Measurements from ENCODE around the gene NAV2.

Gene NAV2

GRCh38 chr11:19974886-19975285 lies 262.2 kb downstream of the NAV2 start:
- no peak for ATAC-seq (ENCODE audit: insufficient read depth, low read depth)
- Histone ChIP-seq H3K36me3 (ENCODE audit: insufficient read depth, low read length) (no peaks in the 10 kb centered on the region), H3K4me2 (ENCODE audit: insufficient read depth, low read length) (no peak overlapping the region), H3K27me3 (ENCODE audit: insufficient read depth, low read length, poor library complexity) (peaks cover 10% of the 10 kb centered on the region), H3K9me3 (ENCODE audit: insufficient read depth, low read length, severe bottlenecking) (no peaks in the 10 kb centered on the region), H3K9ac (ENCODE audit: low read depth, low read length) (no peak overlapping the region), H3K4me1 (ENCODE audit: insufficient read depth, low read length) (no peaks in the 10 kb centered on the region), H4K20me1 (ENCODE audit: insufficient read depth, low read length) (no peaks in the 10 kb centered on the region), H3K4me3 (ENCODE audit: low read depth in 1 of 2, low read length in 2 of 2) (no peak overlapping the region), H2AFZ (ENCODE audit: low read depth, low read length) (no peak overlapping the region), H3K27ac (ENCODE audit: low read length) (no peak overlapping the region), H3K79me2 (ENCODE audit: insufficient read depth, low read length) (no peaks in the 10 kb centered on the region)
- DNase-seq, result no peak
- no peak for TF ChIP-seq EZH2 (IDR thresholded peaks at IDR 0.05; ENCODE audit: borderline replicate concordance, low read depth, low read length, severe bottlenecking)
- no peak for TF ChIP-seq CTCF (IDR thresholded peaks at IDR 0.05; ENCODE audit: borderline replicate concordance, extremely low read depth, low read length, poor library complexity, severe bottlenecking)

- no peaks in the 10 kb centered on the region for H3K4me1 ChIP-seq (ENCODE audit: insufficient read depth, low read length)
- H3K27me3 ChIP-seq (ENCODE audit: insufficient read depth, low read length, poor library complexity), result peaks cover 10% of the 10 kb centered on the region
- no peaks in the 10 kb centered on the region for H4K20me1 ChIP-seq (ENCODE audit: insufficient read depth, low read length)
- no peak for TF ChIP-seq CTCF (IDR thresholded peaks at IDR 0.05; ENCODE audit: borderline replicate concordance, extremely low read depth, low read length, poor library complexity, severe bottlenecking)
- TF ChIP-seq EZH2 (IDR thresholded peaks at IDR 0.05; ENCODE audit: borderline replicate concordance, low read depth, low read length, severe bottlenecking), result no peak
- H3K36me3 ChIP-seq (ENCODE audit: insufficient read depth, low read length), result no peaks in the 10 kb centered on the region
- no peak overlapping the region for H3K27ac ChIP-seq (ENCODE audit: low read length)
- no peak overlapping the region for H3K4me2 ChIP-seq (ENCODE audit: insufficient read depth, low read length)
- H3K9me3 ChIP-seq (ENCODE audit: insufficient read depth, low read length, severe bottlenecking), result no peaks in the 10 kb centered on the region
- no peak overlapping the region for H3K4me3 ChIP-seq (ENCODE audit: low read depth in 1 of 2, low read length in 2 of 2)
- ATAC-seq (ENCODE audit: insufficient read depth, low read depth) (no peak), DNase-seq (no peak)
- H3K79me2 ChIP-seq (ENCODE audit: insufficient read depth, low read length), result no peaks in the 10 kb centered on the region
- no peak overlapping the region for H3K9ac ChIP-seq (ENCODE audit: low read depth, low read length)
- no peak overlapping the region for H2AFZ ChIP-seq (ENCODE audit: low read depth, low read length)
Measured at GRCh38 chr11:19975414-19975990, 262.9 kb downstream of the NAV2 start.

GRCh38 chr11:19976281-19976941 lies 263.8 kb downstream of the NAV2 start:
- Histone ChIP-seq H3K9me3 (ENCODE audit: insufficient read depth, low read length, severe bottlenecking) (no peaks in the 10 kb centered on the region), H3K27me3 (ENCODE audit: insufficient read depth, low read length, poor library complexity) (peaks cover 10% of the 10 kb centered on the region), H3K4me2 (ENCODE audit: insufficient read depth, low read length) (no peak overlapping the region), H3K4me3 (ENCODE audit: low read depth in 1 of 2, low read length in 2 of 2) (no peak overlapping the region), H2AFZ (ENCODE audit: low read depth, low read length) (no peak overlapping the region), H3K27ac (ENCODE audit: low read length) (no peak overlapping the region), H4K20me1 (ENCODE audit: insufficient read depth, low read length) (no peaks in the 10 kb centered on the region), H3K79me2 (ENCODE audit: insufficient read depth, low read length) (no peaks in the 10 kb centered on the region), H3K36me3 (ENCODE audit: insufficient read depth, low read length) (no peaks in the 10 kb centered on the region), H3K9ac (ENCODE audit: low read depth, low read length) (no peak overlapping the region), H3K4me1 (ENCODE audit: insufficient read depth, low read length) (no peaks in the 10 kb centered on the region)
- ATAC-seq (ENCODE audit: insufficient read depth, low read depth), result no peak
- TF ChIP-seq CTCF (IDR thresholded peaks at IDR 0.05; ENCODE audit: borderline replicate concordance, extremely low read depth, low read length, poor library complexity, severe bottlenecking), result no peak
- no peak for TF ChIP-seq EZH2 (IDR thresholded peaks at IDR 0.05; ENCODE audit: borderline replicate concordance, low read depth, low read length, severe bottlenecking)
- no peak for DNase-seq

All from DND-41 (cell line).